Measurements from ENCODE around the gene PATE1.
"Not testable (repeated sequence)": the region's sequence is repeated elsewhere in the genome, so short reads cannot be mapped to it uniquely, and the experiment has no call there.

Gene PATE1, protein sequence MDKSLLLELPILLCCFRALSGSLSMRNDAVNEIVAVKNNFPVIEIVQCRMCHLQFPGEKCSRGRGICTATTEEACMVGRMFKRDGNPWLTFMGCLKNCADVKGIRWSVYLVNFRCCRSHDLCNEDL

DNA sequence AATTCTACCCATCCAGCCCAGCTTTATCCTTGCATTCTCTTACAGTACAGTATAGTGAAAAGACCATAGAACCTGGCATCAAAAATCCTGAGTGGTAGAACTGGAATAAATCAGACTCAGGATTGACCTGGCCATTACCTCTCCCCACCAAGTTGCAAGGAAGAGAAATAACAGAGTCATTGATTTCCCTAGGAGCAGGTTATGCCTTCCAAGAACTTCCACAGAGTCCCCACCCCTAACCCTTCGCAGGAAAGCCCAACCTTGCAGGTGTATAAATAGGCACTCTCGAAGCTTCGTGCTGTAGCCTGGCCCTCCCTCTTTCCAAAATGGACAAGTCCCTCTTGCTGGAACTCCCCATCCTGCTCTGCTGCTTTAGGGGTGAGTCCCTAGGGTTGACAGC lies at the start of gene PATE1:
Gene PATE1 (plus strand): TSS at position 301 of the 400 bp plus-strand sequence. CDS start 26 bp downstream, at position 327.
- intact Hi-C loops (cut with DNase I), result no loop called here
- DNase-seq, result no peak

DNA sequence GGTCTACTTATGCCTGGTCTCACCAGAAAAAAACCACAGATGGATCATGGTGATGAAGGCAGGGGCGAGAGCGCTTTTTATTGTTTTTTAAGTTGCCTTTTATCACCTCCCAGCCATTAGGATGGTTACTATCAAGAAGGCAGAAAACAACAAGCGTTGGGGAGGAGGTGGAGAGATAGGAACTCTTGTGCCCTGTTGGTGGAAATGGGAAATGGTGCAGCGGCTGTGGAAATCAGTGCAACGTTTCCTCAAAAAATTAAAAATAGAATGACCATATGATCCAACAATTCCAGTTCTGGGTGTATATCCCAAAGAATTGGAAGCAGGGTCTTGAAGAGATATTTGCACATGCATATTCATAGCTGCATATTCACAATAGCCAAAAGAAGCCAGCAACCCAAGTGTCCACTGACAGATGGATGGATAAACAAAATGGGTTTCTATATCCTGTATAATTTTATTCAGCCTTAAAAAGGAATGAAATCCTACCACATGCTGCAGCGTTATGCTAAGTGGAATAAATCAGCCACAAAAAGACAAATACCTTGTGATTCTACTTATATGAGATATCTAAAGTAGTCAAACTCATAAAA lies 45.0 kb upstream of the PATE1 start:
- intact Hi-C loops (cut with DNase I), result no loop called here
- no peak for DNase-seq

DNA sequence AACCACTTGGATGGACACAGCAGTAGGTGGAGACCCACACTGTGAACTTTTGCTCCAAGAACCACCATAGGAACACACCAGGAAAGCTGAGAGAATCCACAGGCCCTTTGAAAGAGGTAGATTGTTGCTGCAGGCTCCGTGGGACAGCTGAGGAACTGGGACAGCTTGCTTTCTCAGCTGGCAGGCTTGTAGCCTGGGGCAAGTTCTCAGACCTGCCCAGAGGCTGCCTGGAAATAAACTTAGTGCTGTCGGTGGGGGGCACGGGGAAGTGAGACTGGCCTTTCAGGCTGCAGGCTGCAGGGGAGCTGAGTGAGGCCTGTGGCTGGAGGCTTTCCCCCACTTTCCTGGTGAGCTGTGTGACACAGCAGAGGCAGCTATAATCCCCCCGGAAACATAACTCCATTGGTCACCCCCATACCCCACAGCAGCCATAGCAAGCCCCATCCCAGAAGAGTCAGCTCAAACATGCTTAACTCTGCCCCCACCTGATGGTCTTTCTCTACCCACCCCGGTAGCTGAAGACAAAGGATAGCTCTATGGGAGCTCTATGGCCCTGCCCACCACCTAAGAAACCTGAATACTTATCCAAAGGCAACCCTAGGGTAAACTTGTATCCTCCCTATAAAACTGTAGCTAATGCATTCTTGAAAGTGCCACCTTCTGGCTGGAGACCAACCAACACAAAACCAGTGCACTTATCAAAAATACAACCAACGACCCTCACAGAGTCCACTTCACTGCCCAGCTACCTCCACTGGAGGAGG lies 44.0 kb upstream of the PATE1 start:
- intact Hi-C loops (cut with DNase I), result no loop called here
- peak in 2 of 10 donors; percentile 52 to 84 for DNase-seq

DNA sequence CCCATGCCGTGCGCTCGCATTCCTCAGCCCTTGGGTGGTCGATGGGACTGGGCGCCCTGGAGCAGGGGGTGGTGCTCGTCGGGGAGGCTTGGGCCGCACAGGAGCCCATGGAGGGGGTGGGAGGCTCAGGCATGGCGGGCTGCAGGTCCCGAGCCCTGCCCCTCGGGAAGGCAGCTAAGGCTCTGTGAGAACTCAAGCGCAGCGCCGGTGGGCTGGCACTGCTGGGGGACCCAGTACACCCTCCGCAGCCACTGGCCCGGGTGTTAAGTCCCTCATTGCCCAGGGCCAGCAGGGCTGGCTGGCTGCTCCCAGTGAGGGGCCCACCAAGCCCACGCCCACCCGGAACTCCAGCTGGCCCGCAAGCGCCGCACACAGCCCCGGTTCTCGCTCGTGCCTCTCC lies 41.4 kb upstream of the PATE1 start:
- intact Hi-C loops (cut with DNase I), result not testable (repeated sequence)

DNA sequence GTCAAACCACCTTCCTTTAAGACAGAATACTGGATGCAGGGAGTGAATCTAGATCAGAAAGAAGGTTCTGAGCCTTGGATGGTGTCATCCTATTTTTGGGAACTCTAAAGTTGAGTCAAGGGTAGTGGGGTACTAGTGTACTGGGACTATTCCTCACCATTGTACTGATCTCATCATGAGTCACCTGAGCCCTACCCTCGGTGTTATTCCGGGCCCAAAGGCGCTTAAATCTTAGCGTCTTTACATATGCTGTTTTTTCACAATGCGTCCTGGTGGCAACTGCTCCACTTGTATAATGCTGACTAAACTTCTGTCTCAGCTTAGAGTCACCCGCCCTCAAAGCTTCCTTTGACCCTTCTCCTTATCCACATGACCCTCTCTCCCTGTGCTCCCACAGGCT lies 25.3 kb upstream of the PATE1 start:
- intact Hi-C loops (cut with DNase I), result no loop called here

More for the DNA sequence above, 41.4 kb upstream of the PATE1 start:
- peak in 1 of 10 donors; percentile 47 for DNase-seq

DNA sequence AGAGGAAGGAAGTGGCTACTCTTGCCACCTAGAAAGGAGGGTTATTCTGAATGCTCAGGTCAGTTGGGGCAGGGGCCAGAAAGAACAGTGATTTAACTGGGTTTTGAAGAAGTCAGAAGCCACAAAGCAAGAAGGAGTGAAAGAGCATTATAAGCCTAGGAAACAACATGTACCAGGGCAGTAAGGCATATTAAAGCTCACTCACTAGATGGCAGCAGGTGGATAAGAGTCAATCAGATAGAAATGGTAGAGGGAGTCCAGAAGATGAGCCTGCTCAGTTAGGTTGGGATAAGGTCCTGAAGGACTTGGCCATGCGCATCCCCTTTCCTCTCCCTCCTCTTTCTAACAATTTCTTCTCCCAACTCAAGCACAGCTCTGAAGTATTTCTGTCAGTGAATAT lies 22.0 kb upstream of the PATE1 start:
- DNase-seq, result no peak
- intact Hi-C loops (cut with DNase I), result no loop called here

More for the DNA sequence above, 25.3 kb upstream of the PATE1 start:
- no peak for DNase-seq

DNA sequence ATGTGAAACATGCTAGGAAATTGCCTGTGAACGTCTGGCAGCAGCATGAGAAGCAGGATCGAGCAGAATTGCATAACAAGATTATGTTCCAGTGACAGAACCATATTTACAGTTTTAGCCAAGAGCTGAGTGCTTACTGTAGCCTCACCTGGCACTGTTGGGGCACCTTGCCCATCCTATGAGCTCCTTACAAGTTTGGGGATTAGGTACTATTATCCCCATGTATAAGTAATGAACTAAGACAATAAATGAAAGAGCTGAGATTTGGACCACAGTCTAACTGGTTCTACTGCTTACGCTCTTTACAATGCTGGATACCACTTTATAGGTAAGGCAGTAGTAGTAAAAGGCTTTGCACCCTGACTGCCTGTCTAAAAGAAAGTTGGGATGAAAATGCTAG lies 17.1 kb upstream of the PATE1 start:
- DNase-seq, result no peak
- intact Hi-C loops (cut with DNase I), result no loop called here

DNA sequence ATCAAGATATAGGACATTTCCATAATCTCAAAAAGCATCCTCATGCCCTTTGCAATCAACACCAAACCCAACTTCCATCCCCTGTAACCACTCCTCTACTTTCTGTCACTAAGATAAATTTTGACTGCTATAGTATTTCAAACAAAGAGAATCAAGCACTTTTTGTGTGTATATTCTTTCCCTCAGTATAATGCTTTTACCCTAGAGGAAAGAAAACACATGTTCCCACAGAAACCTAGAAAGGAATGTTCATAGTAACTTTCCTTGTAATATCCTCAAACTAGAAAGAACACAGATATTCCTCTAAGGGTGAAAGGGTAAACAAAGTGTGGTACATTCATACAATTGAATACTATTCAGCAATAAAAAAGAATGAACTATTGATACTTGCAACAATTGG lies 5.5 kb upstream of the PATE1 start:
- intact Hi-C loops (cut with DNase I), result no loop called here

DNA sequence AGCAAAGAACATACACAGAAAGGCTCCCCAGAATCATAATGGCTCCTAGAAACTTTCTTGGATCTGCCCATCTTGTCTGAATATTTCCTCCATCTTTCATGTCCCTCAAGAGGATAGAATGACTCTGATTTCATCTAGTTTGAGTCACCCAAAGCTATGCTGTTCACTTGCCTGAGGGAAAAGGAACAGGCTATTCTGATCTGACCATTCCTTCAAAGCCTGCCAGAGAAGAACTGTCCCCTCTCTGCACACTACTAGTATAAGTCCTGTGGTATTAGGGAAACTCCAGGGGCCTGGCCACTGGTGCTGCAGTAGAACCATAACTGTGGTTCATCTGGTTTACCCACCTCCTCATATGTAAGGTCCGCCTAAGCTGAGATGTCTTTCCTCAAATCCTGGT lies 2.4 kb upstream of the PATE1 start:
- intact Hi-C loops (cut with DNase I), result no loop called here

More for the DNA sequence above, 5.5 kb upstream of the PATE1 start:
- no peak for DNase-seq

DNA sequence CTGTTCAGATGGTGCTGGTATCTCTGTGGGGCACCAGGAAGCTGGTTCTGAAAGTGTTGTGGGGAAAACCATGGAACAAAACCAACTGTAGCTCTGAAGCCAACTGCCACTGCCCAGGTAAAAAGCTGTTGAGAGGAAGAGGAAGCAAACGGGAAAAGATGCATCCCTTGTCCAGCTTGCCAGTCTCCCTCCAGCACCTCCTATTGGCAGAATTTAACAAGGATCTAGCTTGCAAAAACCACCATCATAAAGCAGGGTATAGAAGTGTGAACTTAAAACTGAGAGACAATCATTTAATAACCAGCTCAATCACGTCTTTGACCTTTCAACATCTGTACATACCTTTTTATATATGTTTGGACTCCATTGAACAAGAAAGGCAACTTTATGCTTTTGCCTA lies 4.5 kb downstream of the PATE1 start:
- intact Hi-C loops (cut with DNase I), result no loop called here
- DNase-seq, result no peak

More for the DNA sequence above, 2.4 kb upstream of the PATE1 start:
- DNase-seq, result no peak

DNA sequence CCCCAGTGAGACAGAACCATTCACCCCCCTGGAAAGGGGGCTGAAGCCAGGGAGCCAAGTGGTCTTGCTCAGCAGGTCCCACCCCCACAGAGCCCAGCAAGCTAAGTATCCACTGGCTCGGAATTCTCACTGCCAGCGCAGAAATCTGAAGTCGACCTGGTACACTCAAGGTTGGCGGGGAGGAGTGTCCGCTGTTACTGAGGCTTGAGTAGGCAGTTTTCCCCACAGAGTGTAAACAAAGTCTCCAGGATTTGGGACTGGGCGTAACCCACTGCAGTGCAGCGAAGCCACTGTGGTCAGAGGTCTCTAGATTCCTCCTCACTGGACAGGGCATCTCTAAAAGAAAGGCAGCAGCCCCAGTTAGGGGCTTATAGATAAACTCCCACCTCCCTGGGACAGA lies 10.0 kb downstream of the PATE1 start:
- DNase-seq, result peak in 1 of 10 donors; percentile 35

DNA sequence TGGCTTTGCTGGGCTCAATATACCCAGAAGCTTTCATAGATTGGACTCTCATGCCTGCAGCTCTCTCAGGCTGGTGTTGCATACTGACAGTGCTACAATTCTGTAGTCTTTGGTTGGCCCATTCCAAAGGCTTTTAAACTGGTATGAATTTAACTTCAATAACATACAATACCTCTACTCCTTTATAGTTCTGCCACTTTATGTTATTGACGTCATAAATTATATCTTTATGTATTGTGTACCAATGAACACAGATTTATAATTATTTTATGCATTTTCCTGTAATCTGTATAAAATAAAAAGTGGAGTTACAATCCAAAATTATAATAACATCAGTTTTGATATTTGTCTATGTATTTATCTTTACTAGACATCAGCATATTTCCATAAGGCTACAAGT lies 16.4 kb downstream of the PATE1 start:
- no peak for DNase-seq
- intact Hi-C loops (cut with DNase I), result no loop called here

More for the DNA sequence above, 10.0 kb downstream of the PATE1 start:
- intact Hi-C loops (cut with DNase I), result no loop called here

DNA sequence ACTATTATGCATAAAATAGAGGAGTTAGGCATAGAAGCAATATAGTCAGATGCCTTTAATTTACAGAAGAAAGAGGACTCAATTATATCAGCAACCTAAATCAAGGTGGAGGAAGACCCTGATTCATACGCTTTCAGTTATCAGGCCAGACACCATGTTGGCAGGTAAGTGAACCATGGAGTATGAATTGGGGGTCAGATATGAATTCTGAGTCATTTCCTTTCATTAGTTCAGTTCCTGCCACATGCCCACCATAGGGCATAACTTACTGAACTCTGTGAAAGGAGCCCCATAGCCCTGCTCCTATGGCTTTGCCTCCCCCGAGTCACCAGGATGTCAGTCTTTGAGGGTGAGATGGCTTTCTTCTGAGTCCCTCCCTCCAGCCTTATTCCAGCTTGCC lies 17.4 kb downstream of the PATE1 start:
- DNase-seq, result no peak
- intact Hi-C loops (cut with DNase I), result no loop called here

DNA sequence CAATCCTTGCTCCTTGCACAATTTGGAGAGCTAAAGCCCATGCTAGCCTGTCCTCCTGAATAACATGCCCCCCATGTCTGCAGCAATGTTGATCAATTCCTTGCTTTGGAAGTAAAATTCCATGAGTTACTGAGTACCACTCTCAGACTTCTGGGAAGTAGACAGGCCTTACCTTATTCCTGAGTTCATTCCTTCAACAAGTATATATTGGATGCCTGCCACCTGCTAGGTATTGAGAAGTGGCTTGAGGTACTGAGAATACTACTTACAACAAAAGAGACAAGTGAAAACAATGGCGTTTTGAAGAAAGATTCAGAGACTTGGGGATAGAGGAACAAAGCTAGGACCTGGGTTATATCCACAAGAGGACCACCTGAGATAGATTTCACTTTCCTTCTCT lies 20.2 kb downstream of the PATE1 start:
- DNase-seq, result no peak
- intact Hi-C loops (cut with DNase I), result no loop called here

DNA sequence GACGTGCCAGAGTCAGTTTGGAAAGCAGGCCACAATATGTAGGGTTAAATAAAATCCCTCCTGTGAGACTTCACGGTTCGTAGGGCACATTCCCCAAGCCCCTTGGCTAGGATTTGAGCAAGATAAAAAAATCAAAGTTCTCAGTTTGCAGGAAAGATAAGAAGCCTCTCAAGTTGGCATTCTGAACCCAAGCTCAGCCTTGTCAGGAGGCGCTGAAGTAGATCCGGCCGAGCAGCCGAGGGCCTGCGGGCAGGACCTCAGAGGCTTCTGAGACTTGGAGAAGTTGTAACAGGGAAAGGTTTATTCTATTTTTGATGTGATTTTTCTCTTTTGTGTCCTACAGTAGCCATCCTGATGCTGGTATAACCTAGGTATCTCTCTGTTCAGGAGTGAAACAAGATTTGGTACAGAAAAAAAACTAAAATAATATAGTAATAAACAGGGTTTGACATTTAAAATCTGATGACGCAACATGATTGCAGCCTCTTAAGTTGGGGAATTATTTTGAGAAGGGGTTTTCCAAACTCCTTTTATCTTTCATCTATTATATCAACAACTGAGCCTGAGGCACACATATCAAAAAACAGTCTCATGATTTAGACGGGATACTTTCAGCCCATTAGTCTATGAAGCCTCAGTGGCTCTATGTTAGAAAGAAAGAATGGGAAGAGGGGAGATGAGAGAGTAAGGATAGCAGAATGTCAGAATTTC lies 22.4 kb downstream of the PATE1 start:
- intact Hi-C loops (cut with DNase I), result no loop called here

DNA sequence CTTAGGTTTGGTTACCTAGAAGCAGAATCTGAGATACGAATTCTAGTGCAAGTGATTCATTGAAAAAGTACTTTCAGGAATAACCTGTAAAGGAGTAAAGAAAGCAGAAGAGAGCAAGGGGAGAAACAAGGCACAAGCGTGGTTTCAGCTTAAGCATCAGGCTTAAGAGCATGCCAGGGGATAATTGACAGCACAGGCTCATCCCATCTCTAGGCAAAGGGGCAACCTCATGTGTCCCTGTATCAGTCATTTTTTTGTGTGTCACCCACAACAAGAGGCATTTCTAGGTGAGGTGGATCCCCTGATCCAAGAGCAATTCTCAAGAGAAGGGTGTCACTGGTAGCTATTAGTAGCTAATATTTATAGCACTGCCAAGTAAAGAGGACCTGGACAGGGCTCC lies 24.5 kb downstream of the PATE1 start:
- intact Hi-C loops (cut with DNase I), result no loop called here

More for the DNA sequence above, 22.4 kb downstream of the PATE1 start:
- no peak for DNase-seq

DNA sequence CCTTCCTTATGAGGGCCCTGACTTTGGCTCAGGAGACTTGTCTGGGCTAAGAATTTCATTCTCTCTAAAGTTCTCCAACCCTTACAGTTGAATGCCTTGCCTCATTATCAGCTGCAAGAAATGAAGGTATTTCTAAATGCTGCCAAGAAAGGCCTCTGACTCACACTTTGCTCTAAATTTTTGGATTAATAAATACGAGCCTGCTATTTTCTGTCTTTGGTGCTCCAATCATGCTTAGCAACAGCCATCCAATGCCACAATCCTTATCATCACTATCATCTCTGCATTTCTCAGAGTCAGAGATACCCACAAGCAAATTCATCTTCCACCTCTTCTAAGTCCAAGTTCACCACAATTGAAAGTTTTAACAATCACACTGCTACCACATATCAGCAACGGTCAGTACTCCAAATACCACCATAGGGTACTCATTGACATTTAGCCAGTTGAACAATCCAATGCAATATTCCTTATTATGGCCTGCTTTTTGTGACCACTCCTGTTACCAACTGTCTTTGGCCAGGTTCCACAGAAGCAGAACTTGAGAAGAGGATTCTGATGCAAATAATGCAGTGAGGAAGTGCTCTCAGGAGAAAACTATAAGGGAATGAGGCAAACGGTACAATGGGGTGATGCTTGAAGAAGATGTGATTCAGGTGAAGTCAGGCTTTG lies 26.9 kb downstream of the PATE1 start:
- no peak for DNase-seq
- intact Hi-C loops (cut with DNase I), result no loop called here

More for the DNA sequence above, 24.5 kb downstream of the PATE1 start:
- DNase-seq, result no peak

DNA sequence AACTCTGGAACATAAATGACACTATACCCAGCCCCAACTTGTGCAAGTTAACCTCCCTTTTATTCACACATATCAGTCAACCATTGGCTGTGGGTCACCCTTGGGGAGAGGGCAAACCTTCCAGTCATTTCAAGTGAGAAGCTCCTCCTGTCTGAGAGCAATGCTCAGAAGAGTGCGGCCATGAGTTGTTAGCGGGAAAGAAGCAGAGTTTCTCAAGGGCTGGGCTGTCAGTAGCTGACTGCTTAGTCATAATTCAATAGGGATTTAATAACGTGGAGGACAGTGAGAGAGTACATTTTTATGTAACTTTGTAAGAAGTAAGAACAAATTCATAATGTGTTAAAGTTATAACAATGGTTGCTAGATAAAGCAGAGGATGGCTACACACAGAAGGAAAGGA lies 27.4 kb downstream of the PATE1 start:
- DNase-seq, result no peak
- intact Hi-C loops (cut with DNase I), result no loop called here

DNA sequence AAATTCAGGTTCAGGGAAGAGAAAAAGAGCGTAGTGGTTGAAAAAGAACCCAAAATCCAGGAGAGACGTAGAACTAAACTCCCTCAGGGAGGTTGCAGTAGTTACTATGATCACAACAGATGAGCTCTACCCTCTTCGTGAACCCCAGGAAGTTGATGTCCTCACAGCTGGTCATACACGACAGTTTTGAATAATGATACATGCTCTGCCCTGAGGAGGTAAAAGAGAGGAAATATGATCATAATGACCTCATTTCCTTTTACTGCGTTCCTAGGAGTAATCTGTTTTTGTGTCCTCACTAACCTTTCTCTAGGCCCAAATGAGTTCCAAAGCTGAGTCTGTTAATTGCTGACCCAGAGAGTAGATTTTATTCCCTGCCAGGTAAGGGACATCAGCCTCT lies 31.2 kb downstream of the PATE1 start:
- no peak for DNase-seq
- intact Hi-C loops (cut with DNase I), result no loop called here

DNA sequence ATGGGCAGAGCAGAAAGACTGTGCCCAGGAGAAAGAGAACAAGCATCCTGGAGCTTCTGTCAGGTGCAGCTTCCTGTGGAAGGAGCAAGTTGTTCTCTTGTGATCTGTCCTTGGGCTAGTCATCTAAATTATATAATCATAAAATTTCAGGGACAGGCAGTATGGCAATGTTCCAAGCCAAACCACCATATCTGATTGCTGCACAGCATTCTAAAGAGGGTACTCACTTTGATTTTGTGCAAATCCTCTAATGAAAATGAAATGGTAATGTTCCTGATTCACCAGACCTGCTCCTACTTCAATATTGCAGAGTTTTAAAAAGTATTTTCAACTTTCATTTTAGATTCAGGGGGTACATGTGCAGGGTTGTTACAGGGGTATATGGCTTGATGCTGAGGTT lies 32.6 kb downstream of the PATE1 start, which contains the start of gene PATE2:
Gene PATE2 (minus strand): TSS at position 101 of the 400 bp plus-strand sequence. CDS start 55 bp downstream, at position 46.
- intact Hi-C loops (cut with DNase I), result no loop called here
- DNase-seq, result no peak

DNA sequence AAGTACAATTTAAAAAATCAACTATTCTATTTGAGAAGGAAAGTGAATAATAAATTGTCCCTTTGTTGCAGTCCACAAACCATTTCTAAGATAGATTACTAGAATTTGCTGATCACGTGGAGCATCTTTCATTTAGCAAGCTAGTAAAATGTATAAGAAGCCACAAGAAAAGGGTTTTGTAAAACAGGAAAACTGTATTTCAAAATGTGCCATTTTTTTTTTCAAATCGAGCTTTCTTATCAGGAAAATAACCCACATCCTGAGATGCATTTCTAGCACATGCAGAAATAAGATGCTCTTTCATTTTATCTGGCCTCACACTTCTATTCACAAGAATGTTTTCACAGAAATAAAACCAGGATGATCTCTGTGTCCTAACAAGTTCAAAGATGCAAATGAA lies 38.6 kb downstream of the PATE1 start:
- intact Hi-C loops (cut with DNase I), result no loop called here
- no peak for DNase-seq

Measured in posterior cingulate gyrus (tissue), 11 donors.